SK-N-SH treated with all-trans-retinoic acid at 6 μM for 48 hours (cell line): ENCODE measurements around the gene RBMS1.

Source experiments
- ATAC-seq: fragments of 200-7000 bp; cut with Tn5 transposase; 3 replicates; pipeline ENCODE4 v1.9.1; 2020; ENCODE audit warnings: mild to moderate bottlenecking, moderate library complexity
- ARNTL ChIP-seq: fragments of 450-650 bp; formaldehyde crosslinking; IDR thresholded peaks from 2 replicates; pipeline ENCODE4 v1.5.0; 2020; ENCODE audit warnings: low read depth, mild to moderate bottlenecking, moderate library complexity, borderline replicate concordance
- BACH2 ChIP-seq: fragments of 250-450 bp; sonication (Bioruptor Pico); IDR thresholded peaks from 2 replicates; pipeline ENCODE4 v1.9.0; 2021; ENCODE audit warnings: mild to moderate bottlenecking, borderline replicate concordance
- CSDC2 ChIP-seq: fragments of 250-450 bp; sonication (Bioruptor Pico); IDR thresholded peaks from 2 replicates; pipeline ENCODE4 v1.5.0; 2020; ENCODE audit warnings: mild to moderate bottlenecking, moderate library complexity
- ESRRG ChIP-seq: fragments of 250-450 bp; sonication (Bioruptor Pico); IDR thresholded peaks from 2 replicates; pipeline ENCODE4 v1.6.1; 2021; ENCODE audit warnings: mild to moderate bottlenecking
- GLIS3 ChIP-seq: fragments of 250-450 bp; sonication (Bioruptor Pico); IDR thresholded peaks from 2 replicates; pipeline ENCODE4 v1.5.0; 2020; ENCODE audit warnings: mild to moderate bottlenecking, moderate library complexity
- ISL1 ChIP-seq: fragments of 250-450 bp; sonication (Bioruptor Pico); IDR thresholded peaks from 2 replicates; pipeline ENCODE4 v2.1.2; 2022; ENCODE audit warnings: mild to moderate bottlenecking, moderate library complexity
- OSR1 ChIP-seq: fragments of 250-450 bp; sonication (Bioruptor Pico); IDR thresholded peaks from 2 replicates; pipeline ENCODE4 v1.8.0; 2022; ENCODE audit warnings: moderate library complexity, mild to moderate bottlenecking, inconsistent platforms
- PATZ1 ChIP-seq: fragments of 250-450 bp; sonication (Bioruptor Pico); IDR thresholded peaks from 2 replicates; pipeline ENCODE4 v1.8.0; 2020; ENCODE audit warnings: mild to moderate bottlenecking, moderate library complexity, borderline replicate concordance
- PPARA ChIP-seq: fragments of 250-450 bp; sonication (Bioruptor Pico); IDR thresholded peaks from 2 replicates; pipeline ENCODE4 v1.5.0; 2020; ENCODE audit warnings: mild to moderate bottlenecking, borderline replicate concordance
- RARB ChIP-seq: fragments of 250-450 bp; sonication (Bioruptor Pico); IDR thresholded peaks from 2 replicates; pipeline ENCODE4 v1.8.0; 2021; ENCODE audit warnings: mild to moderate bottlenecking, moderate library complexity
- SNAI2 ChIP-seq: fragments of 250-450 bp; sonication (Bioruptor Pico); IDR thresholded peaks from 2 replicates; pipeline ENCODE4 v1.5.0; 2020; ENCODE audit warnings: mild to moderate bottlenecking, moderate library complexity
- TCF4 ChIP-seq: fragments of 250-450 bp; sonication (Bioruptor Pico); IDR thresholded peaks from 2 replicates; pipeline ENCODE4 v1.8.0; 2021; ENCODE audit warnings: mild to moderate bottlenecking, moderate library complexity, borderline replicate concordance
- TOX ChIP-seq: fragments of 250-450 bp; sonication (Bioruptor Pico); IDR thresholded peaks from 2 replicates; pipeline ENCODE4 v1.8.0; 2021; ENCODE audit warnings: mild to moderate bottlenecking, moderate library complexity, borderline replicate concordance
- TSHZ2 ChIP-seq: fragments of 250-450 bp; sonication (Bioruptor Pico); IDR thresholded peaks from 2 replicates; pipeline ENCODE4 v1.5.0; 2020; ENCODE audit warnings: mild to moderate bottlenecking, moderate library complexity
- ZC3H10 ChIP-seq: fragments of 250-450 bp; sonication (Bioruptor Pico); IDR thresholded peaks from 2 replicates; pipeline ENCODE4 v1.5.1; 2021; ENCODE audit warnings: mild to moderate bottlenecking, moderate library complexity
- ZFP3 ChIP-seq: fragments of 250-450 bp; sonication (Bioruptor Pico); IDR thresholded peaks from 2 replicates; pipeline ENCODE4 v1.5.0; 2020; ENCODE audit warnings: mild to moderate bottlenecking, moderate library complexity
- ZFP30 ChIP-seq: fragments of 450-650 bp; formaldehyde crosslinking; IDR thresholded peaks from 2 replicates; pipeline ENCODE4 v1.5.0; 2022; ENCODE audit warnings: mild to moderate bottlenecking, moderate library complexity
- ZNF565 ChIP-seq: fragments of 450-650 bp; formaldehyde crosslinking; conservative IDR thresholded peaks from 2 replicates; pipeline ENCODE4 v1.5.0; 2020; ENCODE audit warnings: low read depth, mild to moderate bottlenecking, moderate library complexity
- ZNF70 ChIP-seq: fragments of 450-650 bp; formaldehyde crosslinking; IDR thresholded peaks from 2 replicates; pipeline ENCODE4 v1.5.0; 2020; ENCODE audit warnings: mild to moderate bottlenecking, moderate library complexity
- ZNF8 ChIP-seq: fragments of 450-650 bp; formaldehyde crosslinking; IDR thresholded peaks from 2 replicates; pipeline ENCODE4 v1.5.0; 2020; ENCODE audit warnings: mild to moderate bottlenecking, moderate library complexity
- TF ChIP-seq, protein P1 (sequence below): fragments of 250-450 bp; sonication (Bioruptor Pico); IDR thresholded peaks from 2 replicates; pipeline ENCODE4 v1.5.1; 2021; ENCODE audit warnings: mild to moderate bottlenecking, moderate library complexity
- TF ChIP-seq, protein P2 (sequence below): fragments of 250-450 bp; sonication (Bioruptor Pico); IDR thresholded peaks from 2 replicates; pipeline ENCODE4 v1.5.1; 2020; ENCODE audit warnings: low read depth, mild to moderate bottlenecking, moderate library complexity
- TF ChIP-seq, protein P3 (sequence below): fragments of 250-450 bp; sonication (Bioruptor Pico); IDR thresholded peaks from 2 replicates; pipeline ENCODE4 v1.8.0; 2021; ENCODE audit warnings: low read depth, mild to moderate bottlenecking, moderate library complexity, borderline replicate concordance

RBMS1 gene

GRCh38 chr2:160513120-160513519, 19.5 kb upstream of the RBMS1 start (continued):
- TF ChIP-seq, protein P1, sequence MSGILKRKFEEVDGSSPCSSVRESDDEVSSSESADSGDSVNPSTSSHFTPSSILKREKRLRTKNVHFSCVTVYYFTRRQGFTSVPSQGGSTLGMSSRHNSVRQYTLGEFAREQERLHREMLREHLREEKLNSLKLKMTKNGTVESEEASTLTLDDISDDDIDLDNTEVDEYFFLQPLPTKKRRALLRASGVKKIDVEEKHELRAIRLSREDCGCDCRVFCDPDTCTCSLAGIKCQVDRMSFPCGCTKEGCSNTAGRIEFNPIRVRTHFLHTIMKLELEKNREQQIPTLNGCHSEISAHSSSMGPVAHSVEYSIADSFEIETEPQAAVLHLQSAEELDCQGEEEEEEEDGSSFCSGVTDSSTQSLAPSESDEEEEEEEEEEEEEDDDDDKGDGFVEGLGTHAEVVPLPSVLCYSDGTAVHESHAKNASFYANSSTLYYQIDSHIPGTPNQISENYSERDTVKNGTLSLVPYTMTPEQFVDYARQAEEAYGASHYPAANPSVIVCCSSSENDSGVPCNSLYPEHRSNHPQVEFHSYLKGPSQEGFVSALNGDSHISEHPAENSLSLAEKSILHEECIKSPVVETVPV (CRISPR knock-in tag): no peak
- TF ChIP-seq ISL1 (CRISPR knock-in tag) (peak; percentile 23; the same call in 1 of the 2 replicates), CSDC2 (CRISPR knock-in tag) (no peak), TOX (CRISPR knock-in tag) (no peak), SNAI2 (0 out of 2 replicates have a peak, but pooled peaks have one; percentile 18), TCF4 (CRISPR knock-in tag) (peak; percentile 82)

- no peak for ATAC-seq
- TF ChIP-seq CSDC2 (CRISPR knock-in tag) (no peak), TSHZ2 (CRISPR knock-in tag) (no peak), ZC3H10 (CRISPR knock-in tag) (no peak), ZNF70 (CRISPR knock-in tag) (no peak), ZFP3 (CRISPR knock-in tag) (no peak), GLIS3 (CRISPR knock-in tag) (no peak), BACH2 (CRISPR knock-in tag) (no peak), ZFP30 (CRISPR knock-in tag) (no peak), TOX (CRISPR knock-in tag) (no peak), ZNF8 (CRISPR knock-in tag) (no peak), RARB (no peak), PATZ1 (CRISPR knock-in tag) (no peak), ZNF565 (no peak), ESRRG (CRISPR knock-in tag) (no peak), SNAI2 (no peak), ARNTL (CRISPR knock-in tag) (no peak), ISL1 (CRISPR knock-in tag) (no peak), OSR1 (no peak)
- TF ChIP-seq, protein P2, sequence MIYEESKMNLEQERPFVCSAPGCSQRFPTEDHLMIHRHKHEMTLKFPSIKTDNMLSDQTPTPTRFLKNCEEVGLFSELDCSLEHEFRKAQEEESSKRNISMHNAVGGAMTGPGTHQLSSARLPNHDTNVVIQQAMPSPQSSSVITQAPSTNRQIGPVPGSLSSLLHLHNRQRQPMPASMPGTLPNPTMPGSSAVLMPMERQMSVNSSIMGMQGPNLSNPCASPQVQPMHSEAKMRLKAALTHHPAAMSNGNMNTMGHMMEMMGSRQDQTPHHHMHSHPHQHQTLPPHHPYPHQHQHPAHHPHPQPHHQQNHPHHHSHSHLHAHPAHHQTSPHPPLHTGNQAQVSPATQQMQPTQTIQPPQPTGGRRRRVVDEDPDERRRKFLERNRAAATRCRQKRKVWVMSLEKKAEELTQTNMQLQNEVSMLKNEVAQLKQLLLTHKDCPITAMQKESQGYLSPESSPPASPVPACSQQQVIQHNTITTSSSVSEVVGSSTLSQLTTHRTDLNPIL (CRISPR knock-in tag): no peak
- TF ChIP-seq, protein P3, sequence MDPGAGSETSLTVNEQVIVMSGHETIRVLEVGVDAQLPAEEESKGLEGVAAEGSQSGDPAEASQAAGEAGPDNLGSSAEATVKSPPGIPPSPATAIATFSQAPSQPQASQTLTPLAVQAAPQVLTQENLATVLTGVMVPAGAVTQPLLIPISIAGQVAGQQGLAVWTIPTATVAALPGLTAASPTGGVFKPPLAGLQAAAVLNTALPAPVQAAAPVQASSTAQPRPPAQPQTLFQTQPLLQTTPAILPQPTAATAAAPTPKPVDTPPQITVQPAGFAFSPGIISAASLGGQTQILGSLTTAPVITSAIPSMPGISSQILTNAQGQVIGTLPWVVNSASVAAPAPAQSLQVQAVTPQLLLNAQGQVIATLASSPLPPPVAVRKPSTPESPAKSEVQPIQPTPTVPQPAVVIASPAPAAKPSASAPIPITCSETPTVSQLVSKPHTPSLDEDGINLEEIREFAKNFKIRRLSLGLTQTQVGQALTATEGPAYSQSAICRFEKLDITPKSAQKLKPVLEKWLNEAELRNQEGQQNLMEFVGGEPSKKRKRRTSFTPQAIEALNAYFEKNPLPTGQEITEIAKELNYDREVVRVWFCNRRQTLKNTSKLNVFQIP (CRISPR knock-in tag): no peak
Measured at GRCh38 chr2:160512491-160512890, 18.9 kb upstream of the RBMS1 start.

DNA sequence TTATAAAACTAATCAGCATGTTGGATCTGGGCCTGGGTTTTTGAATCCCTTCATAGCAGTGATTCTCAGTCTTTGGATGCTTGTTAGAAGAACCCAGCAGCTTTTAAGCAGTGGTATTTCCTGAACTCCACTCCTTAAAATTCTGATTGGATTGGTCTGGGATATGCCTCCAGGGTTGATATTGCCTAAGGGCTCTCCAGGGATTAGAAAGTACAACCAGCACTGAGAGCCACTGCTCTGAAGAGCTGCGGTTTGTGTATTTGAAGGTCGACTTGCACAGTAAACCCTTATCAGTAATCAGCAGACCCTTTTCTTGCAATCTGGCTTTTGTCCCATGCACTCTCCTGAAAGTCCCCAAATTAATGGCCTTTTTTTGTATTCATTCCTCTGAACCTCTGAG, 17.0 kb upstream of the RBMS1 start:
- TF ChIP-seq ZNF70 (CRISPR knock-in tag): no peak
- 0 out of 2 replicates have a peak, but pooled peaks have one; percentile 7 for TF ChIP-seq ISL1 (CRISPR knock-in tag)
- TF ChIP-seq RARB: no peak
- no peak for TF ChIP-seq PPARA
- no peak for TF ChIP-seq ZFP3 (CRISPR knock-in tag)
- TF ChIP-seq, all 23 proteins: peak for 1
- no peak; the same call in 2 of the 3 replicates for ATAC-seq
